GM18505 (cell line): ENCODE data around the gene PPP1R14B.

Experiments used
- ATAC-seq: cut with Tn5 transposase; IDR thresholded peaks from one replicate; pipeline ENCODE4 v1.9.1; 2021; ENCODE audit not compliant: unreplicated experiment
- POLR2A ChIP-seq: IDR thresholded peaks from 4 replicates; pipeline ENCODE4 v1.6.1; 2011; ENCODE audit warnings: borderline replicate concordance; ENCODE audit not compliant: insufficient read depth, insufficient read length; ENCODE audit errors: extremely low read depth

The PPP1R14B gene

GRCh38 chr11:64269540-64270220, 22.9 kb upstream of the PPP1R14B start:
- ATAC-seq, result peak; percentile 54
- TF ChIP-seq POLR2A, result peak; percentile 80

DNA sequence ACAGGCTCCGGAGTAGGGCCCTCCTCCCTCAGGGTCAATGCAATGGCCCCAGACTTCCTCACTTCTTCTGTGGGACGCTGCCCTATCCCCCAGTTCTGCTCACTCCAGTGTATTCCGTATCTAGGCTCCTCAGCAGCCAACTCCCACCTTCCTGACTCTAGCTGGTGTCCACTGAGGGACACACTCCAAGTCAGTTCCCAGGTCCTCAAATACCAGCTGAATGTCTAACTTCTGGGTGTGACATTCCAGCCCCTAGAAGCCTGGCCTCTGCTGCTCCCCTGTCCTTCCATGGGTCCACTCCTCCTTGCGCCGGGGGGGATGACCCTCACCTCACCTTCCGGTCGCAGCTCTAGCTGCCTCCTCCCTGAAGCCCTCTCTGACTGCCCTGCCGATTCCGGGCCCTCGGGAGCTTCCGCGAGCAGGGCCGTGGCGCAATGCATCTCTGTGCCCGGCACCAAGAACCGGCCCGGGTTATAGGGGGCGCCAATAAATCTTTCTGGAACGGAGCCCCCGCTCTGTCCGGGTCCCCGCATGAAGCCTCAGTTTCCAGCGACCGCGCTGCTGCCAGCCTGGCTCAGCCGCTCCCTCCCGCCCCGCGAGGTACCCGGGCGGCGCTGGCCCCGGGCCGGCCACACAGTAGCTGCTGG, 22.3 kb upstream of the PPP1R14B start:
- no peak for TF ChIP-seq POLR2A
- peak; percentile 4 for ATAC-seq

DNA sequence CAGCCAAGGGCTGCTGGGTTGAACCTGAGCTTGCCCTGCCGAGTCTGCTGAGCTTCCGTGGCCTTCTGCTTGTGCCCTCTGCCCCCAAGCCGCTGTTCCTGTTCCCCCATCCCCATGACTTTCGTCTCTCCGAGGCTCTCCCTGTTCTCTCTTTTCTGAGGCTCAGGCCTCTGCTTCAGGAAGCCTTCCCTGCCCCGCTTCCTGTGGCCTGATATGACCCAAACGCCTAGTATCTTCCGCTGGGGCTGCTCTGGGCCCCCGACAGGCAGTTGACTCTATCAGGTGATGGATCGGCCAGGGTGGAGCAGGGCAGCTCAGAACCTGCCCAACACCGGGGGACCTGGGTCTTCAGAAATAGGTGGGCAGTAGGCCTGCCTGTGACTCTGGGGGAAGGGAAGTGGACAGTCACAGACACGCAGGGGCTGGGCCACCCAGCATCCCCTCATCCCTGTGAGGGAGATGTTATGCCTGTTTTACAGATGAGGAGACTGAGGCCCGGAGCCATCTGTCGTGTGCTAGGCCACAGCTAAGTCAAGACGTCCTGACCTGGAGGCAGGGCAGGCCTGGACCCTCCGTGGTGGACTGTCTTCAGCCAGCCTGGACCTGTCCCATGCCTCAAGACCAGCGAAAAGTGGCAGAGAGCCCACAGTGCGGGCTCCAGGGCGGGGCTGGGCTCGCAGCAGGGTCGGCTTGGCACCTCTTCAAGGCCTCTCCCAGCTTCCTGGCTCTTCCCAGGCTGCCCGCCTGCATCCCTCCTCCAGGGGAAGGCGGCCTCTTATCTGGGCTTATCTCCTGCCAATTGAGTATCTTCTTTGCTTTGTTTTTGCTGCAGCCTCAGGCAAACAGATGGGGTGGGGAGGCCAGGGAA, 21.5 kb upstream of the PPP1R14B start:
- TF ChIP-seq POLR2A, result no peak
- ATAC-seq, result no peak

- TF ChIP-seq POLR2A, result no peak
- ATAC-seq, result no peak
These were observed 20.6 kb upstream of the PPP1R14B start for GRCh38 chr11:64267207-64267945.

GRCh38 chr11:64266339-64266738, 19.6 kb upstream of the PPP1R14B start:
- no peak for TF ChIP-seq POLR2A
- ATAC-seq, result no peak

GRCh38 chr11:64265176-64266160, 18.7 kb upstream of the PPP1R14B start:
- TF ChIP-seq POLR2A, result no peak
- ATAC-seq, result no peak

GRCh38 chr11:64264371-64264852, 17.7 kb upstream of the PPP1R14B start:
- no peak for ATAC-seq
- TF ChIP-seq POLR2A, result no peak

GRCh38 chr11:64263947-64264317, 17.2 kb upstream of the PPP1R14B start:
- ATAC-seq, result no peak
- TF ChIP-seq POLR2A, result no peak

DNA sequence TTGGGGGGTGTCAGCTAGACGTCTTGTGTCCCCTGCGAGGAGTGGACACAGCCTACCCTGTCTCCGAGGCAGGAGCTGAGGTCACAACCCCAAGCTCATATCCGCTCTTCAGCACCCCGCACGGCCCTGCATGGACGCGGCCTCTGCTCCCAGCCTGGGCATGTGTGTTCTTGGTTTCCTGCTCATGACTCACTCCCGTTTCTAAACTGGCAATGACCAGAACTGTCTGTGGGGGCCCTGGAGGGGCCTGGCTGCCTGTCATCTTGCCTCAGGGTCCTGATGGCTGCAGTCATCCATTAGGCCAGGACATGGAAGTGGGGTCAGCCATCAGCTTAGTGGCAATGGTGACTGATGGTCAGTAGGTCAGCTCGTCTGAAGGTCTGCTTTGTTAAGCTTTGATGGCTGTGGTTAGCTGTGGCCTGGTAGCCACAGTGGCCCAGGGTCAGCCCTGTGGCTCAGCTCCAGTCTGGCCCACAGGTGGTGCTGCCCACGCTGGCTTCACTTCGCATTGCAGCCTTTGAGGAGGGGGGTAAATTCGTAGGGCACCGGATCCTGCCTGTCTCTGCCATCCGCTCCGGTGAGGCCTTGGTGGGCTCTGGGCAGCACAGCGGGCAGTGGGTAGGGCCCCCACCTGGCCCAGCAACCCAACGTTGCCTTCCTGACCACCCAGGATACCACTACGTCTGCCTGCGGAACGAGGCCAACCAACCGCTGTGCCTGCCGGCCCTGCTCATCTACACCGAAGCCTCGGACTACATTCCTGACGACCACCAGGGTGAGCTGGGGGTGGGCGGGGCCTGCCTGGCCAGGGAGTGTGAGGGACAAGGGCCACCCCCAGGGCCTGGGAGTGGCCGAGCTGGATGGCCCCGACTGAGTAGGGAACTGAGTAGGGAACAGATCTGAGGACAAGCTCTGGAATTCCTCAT, 16.5 kb upstream of the PPP1R14B start:
- no peak for ATAC-seq
- TF ChIP-seq POLR2A, result no peak

- no peak for TF ChIP-seq POLR2A
- no peak for ATAC-seq
These were observed 15.7 kb upstream of the PPP1R14B start for GRCh38 chr11:64262271-64263002.
